ENCODE measurements around the gene CHAT.

Gene CHAT

GRCh38 chr10:49654036-49654693, 40.3 kb downstream of the CHAT start:
- no peak overlapping the region for H3K4me3 ChIP-seq (ENCODE audit: control insufficient read depth, low read depth, low read length)
- DNase-seq (ENCODE audit: low read depth), result no peak
- TF ChIP-seq CTCF (IDR thresholded peaks at IDR 0.05; ENCODE audit: control insufficient read depth, insufficient read depth, low read depth, low read length, missing control alignments), result no peak

- no peak for TF ChIP-seq CTCF (IDR thresholded peaks at IDR 0.05; ENCODE audit: control insufficient read depth, insufficient read depth, low read depth, low read length, missing control alignments)
- DNase-seq (ENCODE audit: low read depth), result no peak
- no peak overlapping the region for H3K4me3 ChIP-seq (ENCODE audit: control insufficient read depth, low read depth, low read length)
Observed at GRCh38 chr10:49655099-49655498, 41.3 kb downstream of the CHAT start.

- no peak for TF ChIP-seq CTCF (IDR thresholded peaks at IDR 0.05; ENCODE audit: control insufficient read depth, insufficient read depth, low read depth, low read length, missing control alignments)
- H3K4me3 ChIP-seq (ENCODE audit: control insufficient read depth, low read depth, low read length), result no peak overlapping the region
- DNase-seq (ENCODE audit: low read depth), result no peak
Observed at GRCh38 chr10:49656845-49657493, 43.1 kb downstream of the CHAT start.

GRCh38 chr10:49657606-49658005, 43.8 kb downstream of the CHAT start:
- no peak for DNase-seq (ENCODE audit: low read depth)
- no peak for TF ChIP-seq CTCF (IDR thresholded peaks at IDR 0.05; ENCODE audit: control insufficient read depth, insufficient read depth, low read depth, low read length, missing control alignments)
- H3K4me3 ChIP-seq (ENCODE audit: control insufficient read depth, low read depth, low read length), result no peak overlapping the region

- DNase-seq (ENCODE audit: low read depth), result no peak
- no peak overlapping the region for H3K4me3 ChIP-seq (ENCODE audit: control insufficient read depth, low read depth, low read length)
- no peak for TF ChIP-seq CTCF (IDR thresholded peaks at IDR 0.05; ENCODE audit: control insufficient read depth, insufficient read depth, low read depth, low read length, missing control alignments)
Observed at GRCh38 chr10:49661140-49661856, 47.5 kb downstream of the CHAT start.

- DNase-seq (ENCODE audit: low read depth), result no peak
- TF ChIP-seq CTCF (IDR thresholded peaks at IDR 0.05; ENCODE audit: control insufficient read depth, insufficient read depth, low read depth, low read length, missing control alignments), result no peak
- H3K4me3 ChIP-seq (ENCODE audit: control insufficient read depth, low read depth, low read length), result no peak overlapping the region
Observed at GRCh38 chr10:49662169-49662830, 48.5 kb downstream of the CHAT start.
